ENCODE measurements around the gene UBR3.
"Not testable (repeated sequence)": the region's sequence is repeated elsewhere in the genome, so short reads cannot be mapped to it uniquely, and the experiment has no call there.

The UBR3 gene

GRCh38 chr2:169827272-169828140, at the start of gene UBR3:
Gene UBR3, plus strand, starts transcription at chr2:169827454. Its CDS starts 54 bp downstream, at chr2:169827508.
- peak; percentile 68 to 74 for DNase-seq (ENCODE audit: low read depth in 2 of 2, low spot score in 1 of 2)

GRCh38 chr2:169778446-169778845, 48.8 kb upstream of the UBR3 start:
- no peak for DNase-seq (ENCODE audit: low read depth in 2 of 2, low spot score in 1 of 2)

GRCh38 chr2:169781249-169782013, 45.8 kb upstream of the UBR3 start:
- no peak for DNase-seq (ENCODE audit: low read depth in 2 of 2, low spot score in 1 of 2)

- DNase-seq (ENCODE audit: low read depth in 2 of 2, low spot score in 1 of 2) = no peak
These were observed 44.7 kb upstream of the UBR3 start for GRCh38 chr2:169782513-169782912.

- DNase-seq (ENCODE audit: low read depth in 2 of 2, low spot score in 1 of 2) = no peak
These were observed 36.7 kb upstream of the UBR3 start for GRCh38 chr2:169790581-169790980.

GRCh38 chr2:169795181-169795580, 32.1 kb upstream of the UBR3 start:
- DNase-seq (ENCODE audit: low read depth in 2 of 2, low spot score in 1 of 2) = no peak

- DNase-seq (ENCODE audit: low read depth in 2 of 2, low spot score in 1 of 2) = no peak
These were observed 30.8 kb upstream of the UBR3 start for GRCh38 chr2:169796441-169796840.

GRCh38 chr2:169797601-169798000, 29.7 kb upstream of the UBR3 start:
- no peak for DNase-seq (ENCODE audit: low read depth in 2 of 2, low spot score in 1 of 2)

GRCh38 chr2:169798397-169798717, 28.9 kb upstream of the UBR3 start:
- DNase-seq (ENCODE audit: low read depth in 2 of 2, low spot score in 1 of 2) = no peak

- DNase-seq (ENCODE audit: low read depth in 2 of 2, low spot score in 1 of 2) = peak; percentile 82 to 89
These were observed 28.3 kb upstream of the UBR3 start, which contains the start of gene SSB for GRCh38 chr2:169798718-169799592. Gene SSB, plus strand, starts transcription at chr2:169798871. Its CDS starts 2,090 bp downstream, at chr2:169800961.

GRCh38 chr2:169803480-169803879, 23.8 kb upstream of the UBR3 start:
- DNase-seq (ENCODE audit: low read depth in 2 of 2, low spot score in 1 of 2) = no peak

- no peak for DNase-seq (ENCODE audit: low read depth in 2 of 2, low spot score in 1 of 2)
These were observed 20.7 kb upstream of the UBR3 start for GRCh38 chr2:169806586-169806985.

- no peak for DNase-seq (ENCODE audit: low read depth in 2 of 2, low spot score in 1 of 2)
These were observed 19.0 kb upstream of the UBR3 start for GRCh38 chr2:169808221-169808620.

- DNase-seq (ENCODE audit: low read depth in 2 of 2, low spot score in 1 of 2) = no peak
These were observed 11.4 kb upstream of the UBR3 start for GRCh38 chr2:169815849-169816248.

- not testable (repeated sequence) for DNase-seq (ENCODE audit: low read depth in 2 of 2, low spot score in 1 of 2)
These were observed 10.3 kb upstream of the UBR3 start for GRCh38 chr2:169816961-169817360.

- not testable (repeated sequence) for DNase-seq (ENCODE audit: low read depth in 2 of 2, low spot score in 1 of 2)
These were observed 9.9 kb upstream of the UBR3 start for GRCh38 chr2:169817369-169817768.

GRCh38 chr2:169818241-169818640, 9.0 kb upstream of the UBR3 start:
- DNase-seq (ENCODE audit: low read depth in 2 of 2, low spot score in 1 of 2) = no peak

GRCh38 chr2:169819106-169819505, 8.1 kb upstream of the UBR3 start:
- no peak for DNase-seq (ENCODE audit: low read depth in 2 of 2, low spot score in 1 of 2)

GRCh38 chr2:169820101-169820500, 7.2 kb upstream of the UBR3 start:
- not testable (repeated sequence) for DNase-seq (ENCODE audit: low read depth in 2 of 2, low spot score in 1 of 2)

- no peak for DNase-seq (ENCODE audit: low read depth in 2 of 2, low spot score in 1 of 2)
These were observed 5.2 kb upstream of the UBR3 start for GRCh38 chr2:169822036-169822435.

GRCh38 chr2:169822785-169823392, 4.4 kb upstream of the UBR3 start:
- no peak for DNase-seq (ENCODE audit: low read depth in 2 of 2, low spot score in 1 of 2)
